Mammary epithelial cell (primary cell): ENCODE data around the gene NAPEPLD.
"Not testable (repeated sequence)": the region's sequence is repeated elsewhere in the genome, so short reads cannot be mapped to it uniquely, and the experiment has no call there.

Experiments used
- CTCF ChIP-seq, 2 donors: IDR thresholded peaks in 1 of 2; conservative IDR thresholded peaks in 1 of 2; 2 replicates each; pipeline ENCODE4 v1.5.1; 2011 to 2012; ENCODE audit warnings: inconsistent platforms in 2 of 2, low read length in 2 of 2, mild to moderate bottlenecking in 2 of 2, control low read depth in 1 of 2, low read depth in 1 of 2; ENCODE audit not compliant: insufficient read depth in 1 of 2; ENCODE audit errors: extremely low read depth in 1 of 2
- EZH2 ChIP-seq: IDR thresholded peaks from 2 replicates; pipeline ENCODE4 v1.6.1; 2012; ENCODE audit warnings: low read length, inconsistent platforms, borderline replicate concordance

GRCh38 chr7:103166921-103167544, 18.1 kb upstream of the NAPEPLD start:
- not testable (repeated sequence) for TF ChIP-seq CTCF (conservative IDR thresholded peaks at IDR 0.05 in 1 of 2, IDR thresholded peaks at IDR 0.05 in 1 of 2; ENCODE audit: extremely low read depth in 1 of 2, insufficient read depth in 1 of 2, low read depth in 1 of 2, low read length in 2 of 2); EZH2
